HepG2 (cell line): ENCODE results near the gene GBGT1.

Source experiments
- BRCA1 ChIP-seq: sonication (generic); formaldehyde crosslinking; IDR thresholded peaks from 2 replicates; pipeline ENCODE4 v1.4.0; 2020; ENCODE audit warnings: missing genetic modification reagents
- CBX2 ChIP-seq, 2 experiments: fragments of 200-600 bp in 1 of 2; sonication (generic); formaldehyde crosslinking in 1 of 2; IDR thresholded peaks; 2 replicates each; pipeline versions ENCODE4 v1.7.0 to v1.8.1; 2018 to 2022; ENCODE audit warnings: low read depth in 2 of 2, low read length in 1 of 2, mild to moderate bottlenecking in 1 of 2, missing genetic modification reagents in 1 of 2
- CTCF ChIP-seq: sonication (generic); formaldehyde crosslinking; IDR thresholded peaks from 2 replicates; pipeline ENCODE4 v1.5.0; 2020; ENCODE audit warnings: mild to moderate bottlenecking, missing genetic modification reagents, moderate library complexity
- HMG20A ChIP-seq: IDR thresholded peaks from 2 replicates; pipeline ENCODE4 v1.6.1; 2016; ENCODE audit warnings: borderline replicate concordance
- PATZ1 ChIP-seq: sonication (generic); formaldehyde crosslinking; IDR thresholded peaks from 2 replicates; pipeline ENCODE4 v1.4.0; 2020; ENCODE audit warnings: missing genetic modification reagents
- XRCC5 ChIP-seq: fragments of 200-400 bp; formaldehyde crosslinking; optimal IDR thresholded peaks from 2 replicates; pipeline ENCODE3; 2017; ENCODE audit warnings: mild to moderate bottlenecking, low read length
- ZNF331 ChIP-seq: sonication (generic); formaldehyde crosslinking; IDR thresholded peaks from 2 replicates; pipeline ENCODE4 v1.4.0; 2020; ENCODE audit warnings: missing genetic modification reagents

- TF ChIP-seq ZNF331 (CRISPR knock-in tag): no peak
- TF ChIP-seq PATZ1 (CRISPR knock-in tag): no peak
- TF ChIP-seq CTCF (CRISPR knock-in tag): no peak
- TF ChIP-seq CBX2 (IDR thresholded peaks at IDR 0.05; ENCODE audit: low read depth, low read length): no peak
- no peak for TF ChIP-seq CBX2 (CRISPR knock-in tag; IDR thresholded peaks at IDR 0.05; ENCODE audit: low read depth)
- TF ChIP-seq HMG20A (CRISPR knock-in tag): no peak
- TF ChIP-seq XRCC5: no peak
- TF ChIP-seq BRCA1 (CRISPR knock-in tag): no peak
Observed at GRCh38 chr9:133140606-133141005, 23.1 kb downstream of the GBGT1 start.
